GM19328 (cell line): ENCODE measurements around the gene SEPTIN8.

Experiments used
- ATAC-seq: cut with Tn5 transposase; IDR thresholded peaks from one replicate; pipeline ENCODE4 v1.9.1; 2021; ENCODE audit warnings: mild to moderate bottlenecking, moderate library complexity; ENCODE audit not compliant: unreplicated experiment

The SEPTIN8 gene

DNA sequence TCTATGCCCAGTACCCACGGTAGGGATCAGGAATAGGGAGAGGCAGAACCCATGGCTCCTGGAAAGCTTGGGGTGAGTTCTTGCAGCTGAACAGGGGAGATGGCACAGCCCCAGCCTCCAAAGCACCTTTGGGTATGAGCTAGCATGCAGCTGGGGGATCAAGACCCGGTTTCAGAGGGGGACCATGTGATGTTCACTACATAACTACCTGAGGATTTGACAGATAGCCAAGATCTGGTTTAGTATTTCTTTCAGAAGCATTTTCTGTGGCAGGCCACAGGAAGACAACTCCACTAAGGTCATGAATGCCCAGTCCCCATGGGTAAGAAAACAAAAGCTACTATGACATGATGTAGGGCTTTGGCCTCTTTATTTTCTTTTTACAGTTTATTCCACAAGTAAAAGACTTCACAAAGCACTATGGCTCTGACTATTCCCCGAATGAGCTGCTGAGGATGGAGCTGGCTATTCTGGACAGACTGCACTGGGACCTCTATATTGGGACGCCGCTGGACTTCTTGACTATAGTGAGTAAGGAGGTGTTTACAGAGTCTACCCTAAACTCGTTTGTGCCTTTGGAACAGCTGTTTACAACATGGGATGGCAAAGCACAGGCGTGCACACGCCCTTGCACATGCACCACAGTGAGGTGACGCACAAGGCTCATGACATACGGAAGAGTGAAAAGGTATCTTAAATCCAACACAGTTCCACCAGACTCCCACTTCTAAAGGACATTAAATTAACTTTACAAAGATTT is 26.4 kb downstream of the SEPTIN8 start:
- no peak for ATAC-seq

DNA sequence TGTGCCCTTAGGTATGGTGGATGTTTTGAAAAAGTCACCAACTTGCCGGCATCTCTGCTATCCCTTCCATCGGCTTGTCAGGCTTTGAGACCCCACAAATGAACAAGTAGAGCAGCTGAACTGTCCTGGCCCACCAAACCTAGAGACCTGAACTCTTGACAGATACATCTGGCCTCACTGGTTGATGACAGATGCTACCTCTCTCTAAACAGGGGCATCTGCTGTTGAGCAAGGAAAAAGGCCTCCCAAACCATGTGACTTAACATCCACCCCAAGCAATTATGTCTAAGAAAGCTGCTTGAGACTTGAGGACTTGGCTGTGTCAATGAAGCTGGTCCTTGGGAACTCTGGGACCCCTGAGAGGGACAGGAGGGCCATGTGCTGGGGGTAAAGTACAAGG is 27.5 kb downstream of the SEPTIN8 start:
- no peak for ATAC-seq

DNA sequence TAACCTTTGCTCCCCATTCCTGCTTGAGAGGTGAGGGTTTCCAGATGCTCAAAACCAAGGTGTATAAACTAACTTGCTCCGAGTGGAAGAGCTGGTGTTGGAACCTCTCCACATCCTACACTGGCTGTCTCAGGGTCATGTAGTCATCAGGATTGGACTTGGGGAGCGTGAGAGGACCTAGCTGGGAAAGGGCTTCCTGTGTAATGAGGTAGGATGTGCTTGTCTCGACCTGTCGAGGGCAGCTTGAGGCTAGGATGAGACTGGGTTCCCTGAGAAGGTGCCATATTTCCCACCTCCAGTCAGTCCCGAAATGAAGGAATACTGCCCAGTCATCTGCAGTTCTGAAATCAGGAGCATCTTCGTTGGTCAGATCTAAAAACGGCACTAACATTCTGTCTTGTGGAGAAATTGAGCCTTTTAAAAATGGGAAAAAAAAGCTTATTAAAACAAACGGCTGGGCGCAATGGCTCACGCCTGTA is 28.5 kb downstream of the SEPTIN8 start:
- ATAC-seq, result no peak

DNA sequence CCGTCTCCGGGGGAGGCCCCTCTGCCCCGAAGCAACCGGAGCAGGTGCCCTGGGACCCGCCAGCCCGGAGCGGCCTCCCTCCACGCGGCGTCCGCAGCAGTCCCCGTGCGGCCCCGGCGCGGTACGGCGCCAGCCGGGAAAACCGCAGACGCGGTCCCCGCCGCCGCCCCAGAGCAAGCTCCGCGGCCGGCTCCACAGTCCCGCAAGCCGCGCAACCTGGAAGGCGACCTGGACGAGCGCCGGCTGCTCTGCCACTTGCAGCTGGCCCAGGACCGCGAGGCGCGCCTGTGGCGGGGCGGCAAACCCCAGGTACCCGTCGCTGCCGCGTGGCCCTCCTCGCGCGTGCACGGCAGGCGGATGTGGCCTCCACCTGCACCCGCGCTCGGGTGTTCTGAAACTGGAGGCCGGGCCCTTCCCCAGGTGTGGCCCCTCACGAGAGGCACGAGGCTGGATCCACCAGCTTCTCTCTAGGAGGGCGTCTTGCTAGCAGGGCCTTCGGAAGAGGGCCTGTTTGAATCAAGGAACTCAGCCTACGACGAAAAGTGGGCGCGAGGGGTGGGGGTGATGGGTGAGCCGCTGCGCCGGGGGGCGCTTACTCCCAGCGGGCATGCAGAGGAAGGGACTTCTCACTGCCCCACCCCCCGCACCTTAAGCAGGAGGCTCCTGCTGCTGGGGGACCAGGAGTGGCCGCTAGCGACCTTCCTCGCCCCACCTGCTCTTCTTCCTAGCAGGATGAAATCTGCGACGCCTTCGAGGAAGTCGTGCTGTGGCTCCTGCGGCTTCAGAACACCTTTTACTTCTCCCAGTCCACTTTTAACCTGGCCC is 29.2 kb downstream of the SEPTIN8 start:
- peak; percentile 7 for ATAC-seq

DNA sequence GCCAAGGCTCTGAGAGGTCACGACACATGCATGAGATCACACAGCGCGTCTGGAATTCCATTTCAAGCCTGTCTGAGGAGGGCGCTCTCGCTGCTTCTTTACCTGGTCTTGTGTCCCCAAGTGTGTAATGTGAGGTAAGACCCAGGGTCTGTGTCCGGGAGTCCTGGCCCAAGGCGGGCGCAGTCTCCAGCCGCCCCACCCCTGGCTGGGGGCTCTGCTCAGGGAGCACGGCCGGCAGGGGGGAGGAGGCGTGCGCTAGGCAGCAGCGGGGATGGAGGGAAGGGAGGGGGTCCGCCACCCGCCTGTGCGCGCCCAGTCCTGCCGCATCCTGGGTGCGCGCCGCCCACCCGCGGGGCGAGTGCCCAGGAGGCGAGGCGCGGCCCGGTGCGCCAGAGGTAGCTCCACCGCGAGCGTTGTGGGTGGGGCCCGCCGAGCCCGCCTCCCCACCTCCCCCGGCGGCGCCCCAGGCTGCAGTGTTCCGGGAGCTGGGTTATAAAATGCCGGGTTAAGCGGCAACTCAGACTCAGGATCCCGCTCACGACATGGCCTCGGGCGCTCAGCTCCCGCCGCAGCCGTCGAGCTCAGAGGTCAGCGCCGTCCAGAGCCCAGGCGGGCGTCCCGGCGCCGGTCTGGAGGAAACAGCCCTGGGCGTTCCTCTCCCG is 30.0 kb downstream of the SEPTIN8 start, which contains the start of gene CCNI2:
CCNI2 (plus strand) TSS at position 473 of the 662 bp plus-strand sequence; CDS start at position 543, 70 bp downstream.
- ATAC-seq, result peak; percentile 46

DNA sequence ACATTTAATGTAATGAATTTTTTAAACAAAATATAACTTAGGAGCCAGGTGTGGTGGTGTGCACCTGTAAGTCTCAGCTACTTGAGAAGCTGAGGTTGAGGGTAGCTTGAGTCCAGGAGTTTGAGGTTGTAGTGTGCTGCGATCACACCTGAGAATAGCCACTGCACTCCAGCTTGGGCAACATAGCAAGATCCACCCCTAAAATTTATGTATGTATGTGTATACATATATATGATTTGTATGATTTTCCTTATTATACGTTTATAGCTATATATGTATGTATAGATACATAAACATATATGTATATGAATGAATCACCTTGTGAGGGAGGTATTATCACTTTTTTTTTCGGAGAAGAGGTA is 30.5 kb downstream of the SEPTIN8 start:
- no peak for ATAC-seq

DNA sequence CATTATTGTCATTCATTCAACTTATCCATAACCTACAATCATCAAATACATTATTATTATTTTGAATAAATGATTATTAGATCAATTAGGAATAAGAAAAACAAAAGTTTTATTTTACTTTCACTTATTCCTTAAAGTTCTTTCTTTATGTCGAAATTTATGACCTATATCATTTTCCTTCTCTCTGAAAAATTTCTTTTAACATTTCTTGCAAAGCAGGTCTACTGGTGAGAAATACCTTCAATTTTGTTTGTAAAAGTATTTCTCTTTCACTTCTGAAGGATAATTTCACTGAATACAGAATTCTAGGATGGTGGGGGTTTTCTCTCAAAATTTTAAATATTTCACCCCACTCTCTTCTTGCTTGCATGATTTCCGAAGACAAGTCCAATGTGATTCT is 32.4 kb downstream of the SEPTIN8 start:
- no peak for ATAC-seq

DNA sequence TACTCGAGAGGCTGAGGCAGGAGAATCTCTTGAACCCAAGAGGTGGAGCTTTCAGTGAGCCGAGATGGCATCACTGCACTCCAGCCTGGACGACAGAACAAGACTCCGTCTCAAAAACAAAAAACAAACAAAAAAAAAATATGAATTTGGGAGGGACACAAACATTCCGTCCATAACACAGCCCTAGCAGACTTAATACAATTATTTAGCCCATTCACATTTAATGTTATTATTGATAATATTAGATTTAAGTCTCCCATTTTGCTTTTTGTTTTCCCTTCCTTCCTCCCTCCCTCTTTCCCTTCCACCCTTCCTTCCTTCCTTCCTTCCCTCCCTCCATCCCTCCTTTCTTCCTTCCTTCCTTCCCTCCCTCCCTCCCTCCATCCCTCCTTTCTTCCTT is 34.4 kb downstream of the SEPTIN8 start:
- ATAC-seq, result no peak

DNA sequence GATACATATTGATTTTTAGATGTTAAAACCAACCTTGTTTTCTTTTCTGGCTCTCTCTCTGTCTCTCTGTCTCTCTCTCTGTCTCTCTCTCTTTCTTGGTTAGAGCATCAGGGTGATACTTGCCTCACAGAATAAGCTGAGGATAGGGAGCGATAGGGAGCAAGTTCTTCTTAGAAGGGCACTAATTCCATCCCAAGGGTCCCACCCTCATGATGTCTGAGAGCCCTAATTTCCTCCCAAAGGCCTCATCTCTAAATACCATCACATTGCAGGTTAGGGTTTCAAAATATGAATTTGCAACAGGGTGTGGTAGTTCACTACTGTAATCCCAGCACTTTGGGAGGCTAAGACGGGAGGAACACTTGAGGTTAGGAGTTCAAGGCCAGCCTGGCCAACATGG is 34.9 kb downstream of the SEPTIN8 start:
- no peak for ATAC-seq

DNA sequence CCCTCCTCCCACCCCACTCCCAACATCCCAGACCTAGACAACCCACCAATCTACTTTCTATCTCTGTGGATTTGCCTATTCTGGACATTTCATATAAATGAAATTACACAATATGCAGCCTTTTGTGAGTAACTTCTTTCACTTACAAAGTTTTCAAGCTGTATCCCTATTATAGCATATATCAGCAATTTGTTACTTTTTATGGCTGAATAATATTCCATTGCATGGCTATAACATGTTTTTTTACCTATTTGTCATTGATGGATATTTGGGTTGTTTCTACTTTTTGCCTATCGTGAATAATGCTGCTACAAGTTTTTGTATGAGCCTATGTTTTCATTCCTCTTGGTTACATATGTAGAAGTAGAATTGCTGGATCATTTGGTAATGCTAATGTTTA is 37.8 kb downstream of the SEPTIN8 start:
- ATAC-seq, result no peak

DNA sequence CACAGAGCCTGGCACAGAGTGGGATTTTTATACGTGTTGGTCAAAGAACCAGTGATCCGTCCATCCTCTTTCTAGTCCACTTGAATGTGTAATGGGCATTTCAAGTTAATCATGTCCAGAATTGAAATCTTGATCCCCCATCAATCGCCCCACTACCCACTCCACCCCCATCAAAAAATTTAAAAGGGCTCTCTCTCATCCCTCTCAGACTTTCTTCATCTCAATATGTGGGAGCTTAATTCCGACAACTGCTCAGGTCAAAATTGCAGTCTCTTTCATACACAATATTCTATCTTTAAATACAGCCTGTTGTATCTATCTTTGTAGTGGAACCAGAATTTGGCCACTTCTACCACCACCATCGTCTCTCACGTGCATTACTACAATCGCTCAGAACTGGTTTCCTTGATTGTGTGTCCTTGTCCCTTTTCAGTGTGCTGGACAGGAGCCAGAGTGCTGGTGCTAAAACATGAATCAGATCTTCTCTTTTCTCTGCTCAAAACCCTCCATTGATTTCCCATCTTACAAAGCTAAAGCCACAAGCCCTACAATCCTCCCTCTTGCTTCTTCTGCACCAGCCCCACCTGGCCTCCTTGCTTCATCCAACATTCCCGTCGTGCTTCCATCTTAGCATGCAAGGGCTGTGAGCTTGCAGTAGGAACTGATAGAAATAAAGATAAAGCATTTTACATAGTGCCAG is 38.9 kb downstream of the SEPTIN8 start:
- ATAC-seq, result no peak

DNA sequence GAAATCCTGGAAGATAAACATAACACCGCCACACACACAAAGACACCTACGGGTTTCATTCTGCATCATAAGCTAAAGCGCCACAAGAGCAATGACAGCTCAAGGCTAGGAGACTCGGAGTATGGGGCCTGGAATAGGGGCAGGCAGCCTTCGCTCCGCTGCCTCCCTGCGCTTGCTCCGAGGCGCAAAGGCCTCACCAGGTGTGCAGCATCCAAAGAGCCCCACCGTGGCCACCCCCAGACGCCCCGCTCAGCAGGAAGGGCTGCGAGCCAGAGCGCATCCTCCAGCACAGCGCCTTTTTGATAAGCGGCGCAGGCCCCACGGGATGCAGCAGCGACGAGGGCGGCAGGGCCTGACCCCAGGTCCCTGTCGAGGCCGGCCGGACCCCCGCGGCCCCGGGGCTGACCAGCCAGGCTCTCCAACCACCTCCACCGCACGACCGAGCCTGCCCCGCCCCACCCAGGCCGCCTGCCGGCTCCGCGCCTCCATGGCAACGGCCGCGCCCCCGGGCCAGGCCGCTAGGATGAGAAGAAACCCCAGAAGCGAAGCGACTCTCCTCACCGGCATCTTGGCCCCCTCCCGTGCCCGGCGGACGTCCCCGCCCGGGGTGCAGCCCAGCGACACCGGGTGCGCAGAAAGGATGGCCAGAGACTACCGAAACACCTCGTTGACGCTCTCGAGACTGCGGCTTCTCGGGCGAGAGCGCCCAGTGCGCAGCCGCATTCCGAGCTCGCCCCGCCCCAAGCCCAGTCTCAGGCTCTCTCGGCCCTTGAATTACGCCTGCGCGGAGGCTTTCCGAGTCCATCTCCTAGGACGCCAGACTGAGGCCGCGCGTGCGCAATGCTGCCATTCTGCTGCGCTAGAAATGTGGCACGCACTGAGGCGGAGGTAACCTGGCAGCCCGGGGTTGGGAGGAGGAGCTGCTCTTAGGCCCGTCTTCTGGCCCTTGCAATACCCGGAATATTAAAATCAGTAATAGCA is 39.9 kb downstream of the SEPTIN8 start, which contains the start of gene KIF3A:
KIF3A (minus strand) TSS at position 694 of the 981 bp plus-strand sequence; CDS start at position 567, 127 bp downstream.
- peak; percentile 84 for ATAC-seq

DNA sequence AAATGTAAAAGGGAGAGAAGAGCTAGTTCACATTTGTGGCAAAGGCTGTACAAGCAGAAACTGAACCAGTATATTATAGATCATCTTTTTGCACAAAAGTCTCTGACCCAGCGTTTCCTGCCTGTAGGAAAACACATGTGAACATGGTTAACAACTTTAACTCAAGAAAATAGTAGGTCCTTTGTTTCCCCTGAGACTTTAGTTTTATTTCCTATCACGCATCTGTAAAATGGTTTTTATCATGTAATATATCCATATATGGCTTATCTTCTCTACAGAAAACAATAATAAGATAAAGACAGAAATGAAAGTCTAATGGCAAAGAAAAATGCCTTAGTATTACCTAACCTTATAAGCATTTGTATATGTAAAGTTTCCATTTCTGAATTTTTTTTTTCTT is 42.4 kb downstream of the SEPTIN8 start:
- no peak for ATAC-seq

DNA sequence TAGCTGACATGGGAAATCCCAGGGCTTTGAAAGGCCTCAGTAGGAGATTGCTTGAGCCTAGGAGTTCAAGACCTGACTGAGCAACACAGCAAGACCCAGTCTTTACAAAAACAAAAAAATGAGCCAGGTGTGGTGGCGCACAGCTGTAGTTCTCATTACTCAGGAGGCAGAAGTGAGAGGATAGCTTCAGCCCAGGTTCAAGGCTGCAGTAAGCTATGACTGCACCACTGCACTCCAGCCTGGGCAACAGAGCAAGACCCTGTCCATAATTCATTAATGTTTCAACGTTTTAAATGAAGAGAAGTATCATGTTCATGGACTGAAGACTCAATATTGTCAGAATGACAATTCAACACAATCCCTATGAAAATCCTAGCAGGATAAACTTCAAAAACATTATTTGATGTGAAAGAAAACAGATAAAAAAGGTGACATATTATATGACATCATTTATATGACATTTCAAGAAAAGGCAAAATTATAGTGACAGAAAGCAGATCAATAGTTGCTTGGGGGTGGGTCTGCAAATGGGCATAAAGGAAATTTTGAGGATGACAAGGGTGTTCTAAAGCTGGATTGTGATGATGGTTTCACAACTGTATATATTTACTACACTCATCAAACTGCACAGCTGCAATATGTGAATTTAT is 43.4 kb downstream of the SEPTIN8 start:
- no peak for ATAC-seq

DNA sequence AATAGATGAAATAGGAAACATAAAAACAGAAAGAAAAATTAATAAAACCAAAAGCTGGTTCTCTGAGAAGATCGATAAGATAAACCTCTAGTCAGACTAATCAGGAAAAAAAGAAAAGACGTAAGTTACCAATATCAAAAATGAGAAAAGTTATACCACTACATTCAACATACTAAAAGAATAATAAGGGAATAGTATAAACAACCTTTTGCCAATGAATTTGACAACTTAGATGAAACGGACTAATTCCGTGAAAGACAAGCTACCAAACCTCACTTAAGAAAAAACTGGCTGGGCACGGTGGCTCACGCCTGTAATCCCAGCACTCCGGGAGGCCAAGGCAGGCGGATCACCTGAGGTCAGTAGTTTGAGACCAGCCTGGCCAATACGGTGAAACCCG is 47.1 kb downstream of the SEPTIN8 start:
- no peak for ATAC-seq

DNA sequence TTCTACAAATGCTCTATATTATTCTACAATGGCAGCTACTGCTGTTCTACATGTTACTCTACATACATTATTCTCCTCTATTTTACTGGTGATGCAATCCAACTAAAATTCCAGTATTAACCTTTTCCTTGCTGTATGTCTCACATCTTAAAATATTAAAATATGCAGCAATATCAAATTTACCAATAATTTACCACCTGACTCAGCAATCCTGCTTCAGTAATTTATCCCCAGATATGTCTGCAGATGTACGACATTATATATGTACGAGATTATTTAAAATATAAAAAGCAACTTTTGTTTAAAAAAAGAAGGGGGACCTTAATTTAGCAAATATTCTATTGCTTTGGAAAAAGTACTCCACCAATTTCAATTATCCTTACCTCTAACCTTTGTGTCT is 51.3 kb downstream of the SEPTIN8 start:
- no peak for ATAC-seq

DNA sequence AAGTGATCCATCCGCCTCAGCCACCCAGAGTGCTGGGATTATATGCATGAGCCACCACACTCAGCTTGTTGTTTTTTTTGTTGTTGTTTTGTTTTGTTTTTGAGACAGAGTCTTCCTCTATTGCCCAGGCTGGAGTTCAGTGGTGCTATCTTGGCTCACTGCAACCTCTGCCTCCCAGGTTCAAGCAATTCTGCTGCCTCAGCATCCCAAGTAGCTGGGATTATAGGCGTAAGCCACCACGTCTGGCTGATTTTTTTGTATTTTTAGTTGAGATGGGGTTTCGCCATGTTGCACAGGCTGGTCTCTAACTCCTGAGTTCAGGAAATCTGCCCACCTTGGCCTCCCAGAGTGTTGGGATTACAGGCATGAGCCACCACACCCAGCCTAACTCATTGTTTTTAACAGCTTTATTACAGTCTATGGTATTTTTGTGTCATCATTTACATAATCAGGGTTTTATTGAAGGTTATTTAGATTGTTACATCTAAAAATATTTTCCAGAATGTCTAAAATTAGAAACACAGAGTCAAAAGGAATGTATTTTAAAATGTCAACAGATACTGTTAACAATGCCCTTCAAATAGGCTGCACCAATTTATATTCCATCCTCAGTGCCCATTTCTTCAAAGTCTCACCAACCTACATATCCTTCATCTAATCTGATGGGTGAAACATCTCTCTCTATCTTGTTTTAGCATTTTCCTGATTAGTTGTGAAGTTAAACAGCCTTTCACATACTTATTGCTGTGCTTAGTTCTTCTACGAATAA is 58.3 kb downstream of the SEPTIN8 start:
- ATAC-seq, result no peak
